HG03175 (cell line): ENCODE data around the gene C5.
"Not testable (repeated sequence)": the region's sequence is repeated elsewhere in the genome, so short reads cannot be mapped to it uniquely, and the experiment has no call there.

Experiments
- ATAC-seq: cut with Tn5 transposase; IDR thresholded peaks from one replicate; pipeline ENCODE4 v1.9.1; 2021; ENCODE audit warnings: mild to moderate bottlenecking, moderate library complexity; ENCODE audit not compliant: unreplicated experiment

The C5 gene

GRCh38 chr9:120982836-120983235 lies 67.2 kb downstream of the C5 start:
- ATAC-seq, result no peak

GRCh38 chr9:120980951-120981350 lies 69.1 kb downstream of the C5 start:
- no peak for ATAC-seq

- no peak for ATAC-seq
These were observed 70.3 kb downstream of the C5 start for GRCh38 chr9:120979797-120980196.

GRCh38 chr9:120978987-120979386 lies 71.1 kb downstream of the C5 start:
- ATAC-seq, result no peak

- ATAC-seq, result no peak
These were observed 72.8 kb downstream of the C5 start for GRCh38 chr9:120977321-120977720.

- no peak for ATAC-seq
These were observed 75.2 kb downstream of the C5 start for GRCh38 chr9:120974921-120975320.

GRCh38 chr9:120974181-120974580 lies 75.9 kb downstream of the C5 start:
- ATAC-seq, result no peak

GRCh38 chr9:120971938-120972337 lies 78.1 kb downstream of the C5 start:
- ATAC-seq, result no peak

- not testable (repeated sequence) for ATAC-seq
These were observed 78.6 kb downstream of the C5 start for GRCh38 chr9:120971471-120971870.

GRCh38 chr9:120970244-120970643 lies 79.8 kb downstream of the C5 start:
- no peak for ATAC-seq

GRCh38 chr9:120966013-120966369 lies 84.1 kb downstream of the C5 start:
- no peak for ATAC-seq

GRCh38 chr9:120965344-120966012 lies 84.6 kb downstream of the C5 start:
- no peak for ATAC-seq

GRCh38 chr9:120961936-120962335 lies 88.1 kb downstream of the C5 start:
- ATAC-seq, result no peak

GRCh38 chr9:120960001-120960400 lies 90.1 kb downstream of the C5 start:
- ATAC-seq, result no peak

GRCh38 chr9:120956862-120957261 lies 93.2 kb downstream of the C5 start:
- no peak for ATAC-seq

GRCh38 chr9:120951960-120952618 lies 98.0 kb downstream of the C5 start:
- ATAC-seq, result no peak

GRCh38 chr9:120950421-120951388 lies 99.4 kb downstream of the C5 start:
- ATAC-seq, result peak; percentile 46

GRCh38 chr9:120949290-120949689 lies 100.8 kb downstream of the C5 start:
- no peak for ATAC-seq

- no peak for ATAC-seq
These were observed 101.3 kb downstream of the C5 start for GRCh38 chr9:120948824-120949223.

GRCh38 chr9:120947222-120947621 lies 102.9 kb downstream of the C5 start:
- no peak for ATAC-seq

GRCh38 chr9:120946259-120946658 lies 103.8 kb downstream of the C5 start:
- no peak for ATAC-seq

- ATAC-seq, result no peak
These were observed 105.1 kb downstream of the C5 start for GRCh38 chr9:120944948-120945347.
